Measurements from ENCODE around the gene RBM18. TPM values are rescaled to one million over a fixed set of nuclear protein-coding genes. Genes with fewer than 3 reads are reported as not detected.

RBM18 gene
- total RNA-seq, 1 experiment from 2014 or later, result 19.2 TPM

- Histone ChIP-seq H3K27ac (ENCODE audit: low read length) (no peak overlapping the region), H3K27me3 (ENCODE audit: control insufficient read depth, insufficient read depth, low read length) (peaks cover 5% of the 10 kb centered on the region; the same call in 1 of the 2 replicates), H3K4me3 (ENCODE audit: low read depth in 2 of 2, low read length in 2 of 2) (no peak overlapping the region), H3K36me3 (ENCODE audit: control insufficient read depth, insufficient read depth, low read length) (no peaks in the 10 kb centered on the region), H3K4me1 (ENCODE audit: control insufficient read depth, insufficient read depth, low read length) (no peaks in the 10 kb centered on the region), H3K9me3 (ENCODE audit: control insufficient read depth, insufficient read depth, low read depth, low read length) (no peaks in the 10 kb centered on the region)
- ATAC-seq (no peak), DNase-seq (ENCODE audit: low read depth, low spot score) (no peak)
- in situ Hi-C loops (cut with HindIII; ENCODE audit: low pct_unique_long_range_greater_than_20kb, low sequenced_read_pairs) (no loop called here), intact Hi-C loops (cut with micrococcal nuclease; ENCODE audit: unreplicated experiment) (no loop called here)
- TF ChIP-seq CTCF (IDR thresholded peaks at IDR 0.05) (no peak), TCF7L2 (IDR thresholded peaks at IDR 0.05; ENCODE audit: low read depth, low read length) (no peak)
- BruUV-seq (replicated peaks), result no TSS peak
- POLR2A ChIA-PET, result no interaction called here
- CTCF ChIA-PET, result interaction anchor here (0.6 kb wide), 1 partner anchor 1338 kb away, joined by 10 read pairs; no protein-coding TSS in a partner anchor
Measured at GRCh38 chr9:122232796-122233306, 31.8 kb downstream of the RBM18 start.

- H3K27me3 ChIP-seq (ENCODE audit: control insufficient read depth, insufficient read depth, low read length), result peaks cover 7% of the 10 kb centered on the region; the same call in 1 of the 2 replicates
- no peaks in the 10 kb centered on the region for H3K36me3 ChIP-seq (ENCODE audit: control insufficient read depth, insufficient read depth, low read length)
- no peak overlapping the region for H3K27ac ChIP-seq (ENCODE audit: low read length)
- H3K4me1 ChIP-seq (ENCODE audit: control insufficient read depth, insufficient read depth, low read length), result no peaks in the 10 kb centered on the region
- BruUV-seq (replicated peaks), result no TSS peak
- no peaks in the 10 kb centered on the region for H3K9me3 ChIP-seq (ENCODE audit: control insufficient read depth, insufficient read depth, low read depth, low read length)
- intact Hi-C loops (cut with micrococcal nuclease; ENCODE audit: unreplicated experiment) (no loop called here), in situ Hi-C loops (cut with HindIII; ENCODE audit: low pct_unique_long_range_greater_than_20kb, low sequenced_read_pairs) (no loop called here)
- DNase-seq (ENCODE audit: low read depth, low spot score), result no peak
- ChIA-PET POLR2A (no interaction called here), CTCF (no interaction called here)
- ATAC-seq, result no peak
- no peak overlapping the region for H3K4me3 ChIP-seq (ENCODE audit: low read depth in 2 of 2, low read length in 2 of 2)
- TF ChIP-seq REST (IDR thresholded peaks at IDR 0.05; ENCODE audit: insufficient read depth in 1 of 2, low read depth in 2 of 2, low read length in 1 of 2) (no peak), CTCF (IDR thresholded peaks at IDR 0.05) (no peak), POLR2AphosphoS5 (IDR thresholded peaks at IDR 0.05; ENCODE audit: low read depth, low read length) (no peak), TCF7L2 (IDR thresholded peaks at IDR 0.05; ENCODE audit: low read depth, low read length) (no peak), SIN3A (IDR thresholded peaks at IDR 0.05; ENCODE audit: borderline replicate concordance, insufficient read depth, low read depth, low read length) (no peak)
Measured at GRCh38 chr9:122229485-122229837, 35.2 kb downstream of the RBM18 start.

Measured in Panc1 (cell line).